SU-DHL-6 (cell line): ENCODE results near the gene SLC48A1.

Experiments used
- H2AFZ ChIP-seq: fragments of 200-600 bp; sonication (generic); 2 replicates; pipeline ENCODE4 v1.6.1; 2014; ENCODE audit warnings: low read depth, mild to moderate bottlenecking, moderate library complexity, mixed read lengths, antibody characterized with exemption, low read length; ENCODE audit not compliant: severe bottlenecking
- H3F3A ChIP-seq: fragments of 200-600 bp; shearing (Covaris generic); 2 replicates; pipeline ENCODE4 v1.6.0; 2016; ENCODE audit warnings: antibody characterized with exemption, mild to moderate bottlenecking; ENCODE audit not compliant: insufficient read depth
- H3K27ac ChIP-seq: fragments of 200-600 bp; sonication (generic); 2 replicates; pipeline ENCODE4 v1.5.1; 2016; ENCODE audit warnings: low read depth, mild to moderate bottlenecking, low read length, moderate library complexity, mixed read lengths
- H3K27me3 ChIP-seq: fragments of 200-600 bp; sonication (generic), shearing (Covaris generic); 2 replicates; pipeline ENCODE4 v1.6.0; 2014; ENCODE audit warnings: mild to moderate bottlenecking, low read length
- H3K36me3 ChIP-seq: fragments of 200-600 bp; sonication (generic); 2 replicates; pipeline ENCODE4 v1.6.1; 2014; ENCODE audit warnings: mild to moderate bottlenecking, low read length, mixed read lengths
- H3K4me2 ChIP-seq: fragments of 300-600, 200-600 bp; shearing (Covaris generic), sonication (generic); 2 replicates; pipeline ENCODE4 v1.6.0; 2014; ENCODE audit warnings: low read length, low read depth, mild to moderate bottlenecking; ENCODE audit not compliant: poor library complexity, severe bottlenecking
- H3K4me3 ChIP-seq: fragments of 200-600 bp; sonication (generic); 2 replicates; pipeline ENCODE4 v1.5.1; 2014; ENCODE audit warnings: antibody characterized with exemption, low read length, mild to moderate bottlenecking, mixed read lengths; ENCODE audit not compliant: insufficient read depth, poor library complexity, severe bottlenecking
- H3K79me2 ChIP-seq: fragments of 200-600 bp; sonication (generic); 2 replicates; pipeline ENCODE4 v1.6.1; 2014; ENCODE audit warnings: mild to moderate bottlenecking, low read length, moderate library complexity; ENCODE audit not compliant: insufficient read depth
- H3K9ac ChIP-seq: fragments of 200-600 bp; sonication (generic); 2 replicates; pipeline ENCODE4 v1.7.0; 2014; ENCODE audit warnings: mild to moderate bottlenecking, low read length
- H3K9me2 ChIP-seq: fragments of 200-600 bp; sonication (generic); replicated peaks from 2 replicates; pipeline ENCODE4 v1.6.1; 2014; ENCODE audit warnings: low read length; ENCODE audit not compliant: insufficient read depth
- H3K9me3 ChIP-seq: fragments of 200-600 bp; sonication (generic); 2 replicates; pipeline ENCODE4 v1.6.1; 2014; ENCODE audit warnings: low read length, mixed read lengths; ENCODE audit not compliant: insufficient read depth
- H4K20me1 ChIP-seq: fragments of 200-600 bp; sonication (generic); 2 replicates; pipeline ENCODE4 v1.6.1; 2014; ENCODE audit warnings: low read depth, mild to moderate bottlenecking, antibody characterized with exemption, low read length, moderate library complexity, mixed read lengths
- CTCF ChIP-seq: fragments of 200-600 bp; sonication (generic); IDR thresholded peaks from one replicate; pipeline ENCODE4 v1.5.1; 2017; ENCODE audit warnings: antibody characterized with exemption, mild to moderate bottlenecking, low read length, moderate library complexity; ENCODE audit not compliant: insufficient read depth, poor library complexity, severe bottlenecking
- EZH2phosphoT487 ChIP-seq: fragments of 200-600 bp; sonication (generic), shearing (Covaris generic); conservative IDR thresholded peaks from 2 replicates; pipeline ENCODE4 v1.6.1; 2018; ENCODE audit warnings: mild to moderate bottlenecking, antibody characterized with exemption, low read length, moderate library complexity, mixed read lengths

SLC48A1 gene

GRCh38 chr12:47770086-47770726 is 2.8 kb upstream of the SLC48A1 start:
- Histone ChIP-seq H2AFZ (no peak overlapping the region), H3K9ac (no peak overlapping the region), H3K9me2 (no peaks in the 10 kb centered on the region), H3K36me3 (no peaks in the 10 kb centered on the region), H3F3A (no peaks in the 10 kb centered on the region), H3K27me3 (no peaks in the 10 kb centered on the region), H3K4me2 (no peak overlapping the region), H3K79me2 (no peaks in the 10 kb centered on the region), H3K9me3 (no peaks in the 10 kb centered on the region), H3K27ac (no peak overlapping the region), H3K4me3 (no peak overlapping the region), H4K20me1 (no peaks in the 10 kb centered on the region)
- TF ChIP-seq CTCF (no peak), EZH2phosphoT487 (no peak)

GRCh38 chr12:47771304-47771703 is 1.7 kb upstream of the SLC48A1 start:
- Histone ChIP-seq H3K27me3 (no peaks in the 10 kb centered on the region), H3K9me3 (no peaks in the 10 kb centered on the region), H3F3A (no peaks in the 10 kb centered on the region), H3K9me2 (no peaks in the 10 kb centered on the region), H4K20me1 (no peaks in the 10 kb centered on the region), H3K4me3 (no peak overlapping the region), H2AFZ (no peak overlapping the region), H3K79me2 (no peaks in the 10 kb centered on the region), H3K27ac (no peak overlapping the region), H3K4me2 (no peak overlapping the region), H3K9ac (no peak overlapping the region), H3K36me3 (no peaks in the 10 kb centered on the region)
- TF ChIP-seq EZH2phosphoT487, result no peak

GRCh38 chr12:47772094-47772660 is 861 bp upstream of the SLC48A1 start:
- H3K27ac ChIP-seq, result no peak overlapping the region
- no peaks in the 10 kb centered on the region for H3K9me2 ChIP-seq
- no peak for TF ChIP-seq EZH2phosphoT487
- no peak for TF ChIP-seq CTCF
- no peaks in the 10 kb centered on the region for H3F3A ChIP-seq
- no peaks in the 10 kb centered on the region for H3K9me3 ChIP-seq
- H3K79me2 ChIP-seq, result no peaks in the 10 kb centered on the region
- no peaks in the 10 kb centered on the region for H4K20me1 ChIP-seq
- no peaks in the 10 kb centered on the region for H3K36me3 ChIP-seq
- H3K4me3 ChIP-seq, result no peak overlapping the region
- H3K9ac ChIP-seq, result 0 out of 2 replicates have a peak overlapping the region, but pooled peaks have one; percentile 77
- no peaks in the 10 kb centered on the region for H3K27me3 ChIP-seq
- H3K4me2 ChIP-seq, result peak overlapping the region; percentile 86
- H2AFZ ChIP-seq, result no peak overlapping the region

GRCh38 chr12:47772738-47773061 is 338 bp upstream of the SLC48A1 start:
- H3K36me3 ChIP-seq, result no peaks in the 10 kb centered on the region
- peak overlapping the region; percentile 77; the same call in 1 of the 2 replicates for H3K9ac ChIP-seq
- H4K20me1 ChIP-seq, result no peaks in the 10 kb centered on the region
- H3K9me2 ChIP-seq, result no peaks in the 10 kb centered on the region
- H2AFZ ChIP-seq, result no peak overlapping the region
- no peaks in the 10 kb centered on the region for H3K79me2 ChIP-seq
- no peaks in the 10 kb centered on the region for H3K9me3 ChIP-seq
- H3K4me2 ChIP-seq, result peak overlapping the region; percentile 86
- no peaks in the 10 kb centered on the region for H3K27me3 ChIP-seq
- peak overlapping the region; percentile 55 for H3K4me3 ChIP-seq
- TF ChIP-seq CTCF (no peak), EZH2phosphoT487 (no peak)
- H3F3A ChIP-seq, result no peaks in the 10 kb centered on the region
- no peak overlapping the region for H3K27ac ChIP-seq
